PC-3 (cell line): Measurements from ENCODE around the gene RASD2.

Source experiments
- CTCF ChIP-seq: fragments of 300-600 bp; sonication (generic); conservative IDR thresholded peaks from 2 replicates; pipeline ENCODE4 v1.5.1; 2017; ENCODE audit warnings: antibody characterized with exemption, low read depth, mild to moderate bottlenecking, low read length
- EZH2 ChIP-seq: fragments of 300-600 bp; sonication (generic); IDR thresholded peaks from one replicate; pipeline ENCODE4 v1.6.1; 2017; ENCODE audit warnings: antibody characterized with exemption, mild to moderate bottlenecking, low read length; ENCODE audit not compliant: unreplicated experiment
- EZH2phosphoT487 ChIP-seq: fragments of 300-600 bp; sonication (generic); IDR thresholded peaks from 2 replicates; pipeline ENCODE4 v1.6.1; 2018; ENCODE audit warnings: mild to moderate bottlenecking, antibody characterized with exemption, low read length, borderline replicate concordance

- TF ChIP-seq EZH2phosphoT487 (no peak), CTCF (no peak), EZH2 (no peak)
Observed at GRCh38 chr22:35587896-35588295, 47.3 kb downstream of the RASD2 start.
